A673 (cell line): ENCODE data around the gene ADPRM.

ENCODE experiments used
- CTCF ChIP-seq: fragments of 300-800, 200-600 bp; sonication (generic); conservative IDR thresholded peaks from 2 replicates; pipeline ENCODE4 v1.5.1; 2017; ENCODE audit warnings: low read depth, mild to moderate bottlenecking, antibody characterized with exemption, low read length, moderate library complexity, mixed read lengths
- EZH2 ChIP-seq: fragments of 200-600 bp; sonication (generic); IDR thresholded peaks from 2 replicates; pipeline ENCODE4 v1.6.1; 2017; ENCODE audit warnings: borderline replicate concordance, low read depth, mild to moderate bottlenecking, mixed read lengths, antibody characterized with exemption, low read length; ENCODE audit not compliant: poor library complexity, severe bottlenecking

- TF ChIP-seq EZH2 (no peak), CTCF (no peak)
Observed at GRCh38 chr17:10657879-10658278, 39.5 kb upstream of the ADPRM start.
